ENCODE results near the gene PPFIA2.
"Not testable (repeated sequence)": the region's sequence is repeated elsewhere in the genome, so short reads cannot be mapped to it uniquely, and the experiment has no call there.

PPFIA2 gene

GRCh38 chr12:81261508-81262207, 497.5 kb downstream of the PPFIA2 start:
- no peak for DNase-seq (ENCODE audit: low spot score)

GRCh38 chr12:81259360-81259759, 499.8 kb downstream of the PPFIA2 start:
- no peak for DNase-seq (ENCODE audit: low spot score)

GRCh38 chr12:81257947-81258551, 501.1 kb downstream of the PPFIA2 start:
- peak; percentile 4 for DNase-seq (ENCODE audit: low spot score)

GRCh38 chr12:81255947-81256346, 503.2 kb downstream of the PPFIA2 start:
- no peak for DNase-seq (ENCODE audit: low spot score)

- no peak for DNase-seq (ENCODE audit: low spot score)
These were observed 503.7 kb downstream of the PPFIA2 start for GRCh38 chr12:81255456-81255855.

- no peak for DNase-seq (ENCODE audit: low spot score)
These were observed 505.8 kb downstream of the PPFIA2 start for GRCh38 chr12:81253360-81253759.

- DNase-seq (ENCODE audit: low spot score) = no peak
These were observed 506.9 kb downstream of the PPFIA2 start for GRCh38 chr12:81252228-81252627.

GRCh38 chr12:81249976-81250375, 509.2 kb downstream of the PPFIA2 start:
- DNase-seq (ENCODE audit: low spot score) = no peak

- DNase-seq (ENCODE audit: low spot score) = no peak
These were observed 513.1 kb downstream of the PPFIA2 start for GRCh38 chr12:81245907-81246570.

- DNase-seq (ENCODE audit: low spot score) = no peak
These were observed 513.7 kb downstream of the PPFIA2 start for GRCh38 chr12:81245458-81245857.

- DNase-seq (ENCODE audit: low spot score) = no peak
These were observed 527.4 kb downstream of the PPFIA2 start for GRCh38 chr12:81231574-81232368.

GRCh38 chr12:81229759-81230158, 529.4 kb downstream of the PPFIA2 start:
- no peak for DNase-seq (ENCODE audit: low spot score)

- DNase-seq (ENCODE audit: low spot score) = no peak
These were observed 534.5 kb downstream of the PPFIA2 start for GRCh38 chr12:81224626-81225025.

- no peak for DNase-seq (ENCODE audit: low spot score)
These were observed 536.1 kb downstream of the PPFIA2 start for GRCh38 chr12:81222846-81223592.

- DNase-seq (ENCODE audit: low spot score) = no peak
These were observed 537.5 kb downstream of the PPFIA2 start for GRCh38 chr12:81221681-81222080.

GRCh38 chr12:81216739-81217138, 542.4 kb downstream of the PPFIA2 start:
- no peak for DNase-seq (ENCODE audit: low spot score)

- no peak for DNase-seq (ENCODE audit: low spot score)
These were observed 546.0 kb downstream of the PPFIA2 start for GRCh38 chr12:81212996-81213696.

GRCh38 chr12:81211306-81211705, 547.8 kb downstream of the PPFIA2 start:
- no peak for DNase-seq (ENCODE audit: low spot score)

GRCh38 chr12:81209772-81210225, 549.4 kb downstream of the PPFIA2 start:
- DNase-seq (ENCODE audit: low spot score) = not testable (repeated sequence)

GRCh38 chr12:81209012-81209411, 550.1 kb downstream of the PPFIA2 start:
- DNase-seq (ENCODE audit: low spot score) = peak; percentile 2
